Suprapubic skin (tissue), 4 donors: ENCODE measurements around the gene DPP9.
A peak's percentile ranks its signal among the peaks of the same experiment; 100 is the strongest.

Experiments
- EP300 ChIP-seq: sonication (generic); formaldehyde crosslinking; IDR thresholded peaks from one replicate; pipeline ENCODE4 v1.6.1; 2017; ENCODE audit warnings: antibody characterized with exemption
- POLR2A ChIP-seq, 2 donors: fragments of 450-650 bp; IDR thresholded peaks; one replicate each; pipeline ENCODE4 v1.6.1; 2017; ENCODE audit warnings: antibody characterized with exemption in 2 of 2, mild to moderate bottlenecking in 2 of 2, moderate library complexity in 2 of 2
- POLR2AphosphoS5 ChIP-seq, 3 donors: sonication (generic); formaldehyde crosslinking; IDR thresholded peaks; one replicate each; pipeline ENCODE4 v1.6.1; 2017; ENCODE audit warnings: antibody characterized with exemption in 3 of 3
- TF ChIP-seq, protein P1 (sequence below), 2 donors: fragments of 200-600 bp in 1 of 2; fragments of 450-650 bp in 1 of 2; sonication (generic) in 1 of 2; IDR thresholded peaks; one replicate each; pipeline ENCODE4 v1.5.1; 2016 to 2019; ENCODE audit warnings: antibody characterized with exemption in 2 of 2, mild to moderate bottlenecking in 1 of 2, moderate library complexity in 1 of 2

DNA sequence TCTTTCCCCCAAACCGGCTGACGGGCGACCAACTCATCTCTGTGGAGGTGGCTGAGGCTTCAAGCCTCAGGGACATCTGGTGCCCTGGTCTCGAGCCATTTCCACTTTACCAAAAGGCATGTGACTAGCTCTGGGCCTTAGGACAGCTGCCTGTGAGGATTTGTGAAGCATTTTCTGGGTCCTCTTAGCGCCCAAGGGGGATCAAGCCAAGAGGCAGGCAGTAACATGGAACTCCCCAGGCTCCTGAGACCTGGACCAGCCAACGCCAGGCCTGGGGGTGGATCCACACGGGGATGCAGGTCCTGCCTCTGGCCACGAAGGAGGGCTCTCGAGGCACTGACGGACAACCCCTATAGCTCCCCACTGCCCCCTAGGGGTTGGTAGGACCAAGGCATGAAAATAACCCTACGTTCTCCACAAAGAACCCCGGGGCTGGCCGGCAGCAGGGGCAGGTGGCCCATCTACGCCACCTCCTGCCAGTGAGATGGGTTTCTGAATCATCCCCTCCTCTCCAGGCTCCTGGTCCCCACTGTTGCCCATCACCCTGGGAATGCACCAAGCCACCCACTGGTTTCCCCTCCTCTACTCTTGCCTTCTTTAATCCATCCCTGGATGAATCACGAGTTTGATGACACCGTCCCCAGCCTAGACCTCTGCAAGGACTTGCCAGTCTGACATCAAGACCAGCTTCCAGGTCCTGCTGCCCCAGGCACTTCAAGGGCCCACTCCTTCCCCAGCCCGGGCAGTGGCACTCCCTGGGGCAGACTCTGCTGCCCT, 46.5 kb downstream of the DPP9 start:
- TF ChIP-seq, protein P1, sequence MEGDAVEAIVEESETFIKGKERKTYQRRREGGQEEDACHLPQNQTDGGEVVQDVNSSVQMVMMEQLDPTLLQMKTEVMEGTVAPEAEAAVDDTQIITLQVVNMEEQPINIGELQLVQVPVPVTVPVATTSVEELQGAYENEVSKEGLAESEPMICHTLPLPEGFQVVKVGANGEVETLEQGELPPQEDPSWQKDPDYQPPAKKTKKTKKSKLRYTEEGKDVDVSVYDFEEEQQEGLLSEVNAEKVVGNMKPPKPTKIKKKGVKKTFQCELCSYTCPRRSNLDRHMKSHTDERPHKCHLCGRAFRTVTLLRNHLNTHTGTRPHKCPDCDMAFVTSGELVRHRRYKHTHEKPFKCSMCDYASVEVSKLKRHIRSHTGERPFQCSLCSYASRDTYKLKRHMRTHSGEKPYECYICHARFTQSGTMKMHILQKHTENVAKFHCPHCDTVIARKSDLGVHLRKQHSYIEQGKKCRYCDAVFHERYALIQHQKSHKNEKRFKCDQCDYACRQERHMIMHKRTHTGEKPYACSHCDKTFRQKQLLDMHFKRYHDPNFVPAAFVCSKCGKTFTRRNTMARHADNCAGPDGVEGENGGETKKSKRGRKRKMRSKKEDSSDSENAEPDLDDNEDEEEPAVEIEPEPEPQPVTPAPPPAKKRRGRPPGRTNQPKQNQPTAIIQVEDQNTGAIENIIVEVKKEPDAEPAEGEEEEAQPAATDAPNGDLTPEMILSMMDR (IDR thresholded peaks at IDR 0.05), result peak in 1 of 2 donors; percentile 50
- TF ChIP-seq POLR2AphosphoS5 (IDR thresholded peaks at IDR 0.05), result no peak
- TF ChIP-seq POLR2A (IDR thresholded peaks at IDR 0.05), result no peak
- no peak for TF ChIP-seq EP300
